ENCODE measurements around the gene ZMYM3. TPM values are rescaled to one million over a fixed set of nuclear protein-coding genes. Genes with fewer than 3 reads are reported as not detected.

ZMYM3 gene
- total RNA-seq, 2 donors from 2014 or later = 15.9 to 17.0 TPM

DNA sequence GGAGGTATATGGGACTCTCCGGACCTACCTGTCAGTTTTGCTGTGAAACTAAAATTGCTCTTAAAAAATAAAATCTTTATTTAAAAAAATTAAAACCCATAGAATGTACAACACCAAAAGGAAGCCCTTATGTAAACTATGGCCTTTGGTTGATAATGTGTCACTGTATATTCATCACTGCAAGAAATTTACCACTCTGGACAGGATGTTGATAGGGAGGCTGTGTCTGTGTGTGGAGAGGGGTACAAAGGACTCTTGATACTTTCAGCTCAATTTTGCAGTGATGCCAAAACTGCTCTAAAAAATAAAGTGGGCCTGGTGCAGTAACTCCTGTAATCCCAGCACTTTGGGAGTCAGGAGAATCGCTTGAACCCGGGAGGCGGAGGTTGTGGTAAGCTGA, 2.9 kb upstream of the ZMYM3 start:
- intact Hi-C loops (cut with DNase I, micrococcal nuclease) = no loop called here
- ATAC-seq (no peak), DNase-seq (no peak)

GRCh38 chrX:71256051-71256450, 2.1 kb upstream of the ZMYM3 start:
- intact Hi-C loops (cut with DNase I, micrococcal nuclease) = no loop called here
- DNase-seq = no peak
- no peak for ATAC-seq

- DNase-seq (peak in 1 of 2 donors; percentile 25), ATAC-seq (no peak)
- intact Hi-C loops (cut with DNase I, micrococcal nuclease) = no loop called here
Observed at GRCh38 chrX:71253253-71254091, 468 bp downstream of the ZMYM3 start.

GRCh38 chrX:71252221-71252620, 1.7 kb downstream of the ZMYM3 start:
- ATAC-seq (no peak), DNase-seq (no peak)
- intact Hi-C loops (cut with DNase I, micrococcal nuclease) = no loop called here

DNA sequence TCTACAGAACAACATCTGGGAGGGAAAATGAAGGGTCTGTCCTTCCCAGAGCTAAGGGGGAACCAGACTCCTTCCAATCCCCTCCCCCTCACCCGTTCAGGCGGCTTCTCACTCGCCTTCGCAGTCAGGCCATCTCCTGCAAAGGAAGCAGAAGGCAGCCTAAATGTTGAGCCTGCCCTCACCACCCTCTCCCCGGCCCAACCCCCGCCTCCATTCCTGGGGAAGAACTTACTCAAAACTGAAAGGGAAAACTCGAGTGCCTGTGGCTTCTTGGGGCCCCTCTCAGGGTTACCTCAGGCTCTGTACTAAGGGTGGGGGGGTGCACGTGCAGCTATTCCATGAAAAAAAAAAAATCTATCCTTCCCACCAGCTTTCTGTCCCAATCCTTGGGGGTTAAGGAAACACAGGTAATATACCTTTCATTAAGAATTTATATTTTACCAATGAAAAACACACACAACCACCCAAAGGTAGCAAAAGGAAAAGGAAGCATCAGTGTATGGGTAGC, 2.4 kb downstream of the ZMYM3 start:
- intact Hi-C loops (cut with DNase I, micrococcal nuclease) = no loop called here
- DNase-seq (no peak), ATAC-seq (no peak)

DNA sequence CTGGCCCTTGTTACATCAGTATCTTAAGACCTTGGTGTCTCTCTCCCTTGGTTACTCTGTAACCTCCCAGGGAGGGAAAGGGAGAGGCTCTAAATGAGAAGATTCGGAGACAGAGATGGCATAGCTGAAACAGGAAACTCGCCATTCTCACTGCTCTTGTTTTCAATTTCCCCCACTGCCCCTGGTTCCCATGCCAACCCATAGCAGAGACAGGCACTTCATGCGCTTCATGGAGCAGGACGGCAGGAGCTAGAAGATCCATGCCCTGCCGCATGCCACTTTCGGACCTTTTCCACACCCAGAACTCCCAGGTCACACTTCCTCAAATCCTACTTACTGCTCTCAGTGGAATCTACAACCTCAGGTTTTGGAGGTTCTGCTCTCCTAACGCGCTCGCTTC, 3.1 kb downstream of the ZMYM3 start:
- DNase-seq = no peak
- ATAC-seq = no peak
- intact Hi-C loops (cut with DNase I, micrococcal nuclease) = no loop called here

GRCh38 chrX:71245159-71245558, 8.8 kb downstream of the ZMYM3 start:
- intact Hi-C loops (cut with DNase I, micrococcal nuclease) = no loop called here
- ATAC-seq (peak; percentile 43), DNase-seq (no peak)

GRCh38 chrX:71244359-71245128, 9.4 kb downstream of the ZMYM3 start:
- ATAC-seq (no peak), DNase-seq (no peak)

DNA sequence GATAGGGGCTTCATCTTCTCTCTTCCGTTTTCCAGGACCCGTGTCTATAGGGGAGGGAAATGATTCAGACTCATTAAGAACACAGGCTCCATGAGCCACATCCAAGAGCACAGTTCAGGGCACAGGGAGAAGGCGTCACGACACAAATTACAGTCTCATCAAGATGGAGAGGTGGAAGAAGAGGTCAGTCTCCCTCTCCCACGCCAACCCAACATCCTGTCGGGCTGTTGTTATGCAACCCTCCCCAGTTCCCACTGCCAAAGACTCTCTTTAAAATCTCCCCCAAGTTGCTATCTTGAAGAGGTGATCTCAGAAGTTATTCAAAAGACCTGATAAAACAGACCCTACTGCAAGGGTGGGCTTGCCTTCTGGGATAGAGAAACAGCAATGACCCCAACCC, 12.6 kb downstream of the ZMYM3 start:
- intact Hi-C loops (cut with DNase I, micrococcal nuclease) = no loop called here
- no peak for DNase-seq
- no peak for ATAC-seq

More at GRCh38 chrX:71244359-71245128, 9.4 kb downstream of the ZMYM3 start:
- intact Hi-C loops (cut with DNase I, micrococcal nuclease) = no loop called here

DNA sequence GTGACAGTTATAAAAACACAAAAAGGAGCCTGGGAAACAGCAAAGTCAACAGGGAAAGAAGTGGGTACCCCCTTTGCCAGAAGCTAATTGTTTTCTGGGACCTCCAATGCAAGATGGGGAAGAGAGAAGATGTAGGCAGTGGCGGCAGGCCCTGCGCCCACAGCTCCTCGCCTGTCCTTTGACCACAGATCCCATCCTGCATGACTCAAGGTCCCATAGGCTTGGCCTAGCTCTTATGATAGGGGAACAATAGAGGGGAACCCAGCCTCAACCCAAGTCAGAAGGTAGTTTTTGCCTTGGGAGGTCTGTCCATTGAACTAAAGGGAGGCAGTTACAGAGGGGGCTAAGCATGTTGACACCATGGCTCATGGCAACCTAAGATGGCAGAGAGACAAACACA, 14.2 kb downstream of the ZMYM3 start:
- no peak for ATAC-seq

GRCh38 chrX:71236836-71237235, 17.1 kb downstream of the ZMYM3 start:
- no peak for DNase-seq
- intact Hi-C loops (cut with DNase I, micrococcal nuclease) = no loop called here
- ATAC-seq = no peak

More for the DNA sequence above, 14.2 kb downstream of the ZMYM3 start:
- intact Hi-C loops (cut with DNase I, micrococcal nuclease) = no loop called here
- no peak for DNase-seq

DNA sequence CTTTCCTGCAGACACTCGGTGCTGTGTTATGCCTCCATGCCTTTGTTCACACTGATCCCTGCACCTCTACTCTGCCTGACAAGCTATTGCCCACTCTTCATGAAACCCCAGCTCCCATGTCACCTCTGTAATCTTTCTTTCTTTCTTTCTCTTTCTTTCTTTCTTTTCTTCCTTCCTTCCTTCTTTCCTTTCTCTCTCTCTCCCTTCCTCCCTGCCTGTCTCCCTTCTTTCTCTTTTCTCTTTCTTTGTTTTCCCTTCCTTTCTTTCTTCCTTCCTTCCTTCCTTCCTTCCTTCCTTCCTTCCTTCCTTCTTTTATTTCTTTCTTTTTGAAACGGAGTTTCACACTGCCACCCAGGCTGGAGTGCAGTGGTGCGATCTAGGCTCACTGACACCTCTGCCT, 18.5 kb downstream of the ZMYM3 start:
- ATAC-seq (no peak), DNase-seq (no peak)
- intact Hi-C loops (cut with DNase I, micrococcal nuclease) = no loop called here

DNA sequence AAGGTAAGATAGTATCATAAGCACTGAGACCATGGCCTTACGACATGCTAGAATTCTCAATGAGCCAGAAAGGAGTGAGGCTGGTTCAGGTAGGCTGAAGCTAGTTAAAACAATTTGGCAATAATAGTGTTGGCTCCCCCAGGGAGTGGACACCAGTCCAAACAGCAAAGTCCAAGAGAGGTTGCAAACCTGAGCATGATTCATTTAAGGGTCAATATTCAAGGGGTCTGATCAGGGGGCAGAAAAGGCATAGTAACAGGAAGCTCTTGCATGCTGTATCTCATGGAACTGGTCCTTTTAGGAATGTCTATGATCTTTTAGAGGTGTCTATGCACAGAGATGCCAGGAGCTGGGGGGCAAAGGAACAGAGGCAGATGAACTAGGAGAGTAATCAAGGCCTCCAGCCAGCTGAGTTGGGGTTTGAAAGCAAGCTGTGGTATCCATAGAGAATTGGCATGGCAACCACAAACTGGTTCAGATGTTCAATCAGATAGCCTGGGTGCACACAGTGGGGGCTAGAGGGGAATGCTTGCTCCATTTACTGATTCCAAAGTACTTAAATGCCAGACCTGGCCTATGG, 25.8 kb downstream of the ZMYM3 start:
- intact Hi-C loops (cut with DNase I, micrococcal nuclease) = no loop called here
- peak; percentile 32 for ATAC-seq
- DNase-seq = no peak

GRCh38 chrX:71227370-71228062, 26.4 kb downstream of the ZMYM3 start:
- intact Hi-C loops (cut with DNase I, micrococcal nuclease) = no loop called here
- ATAC-seq (peak; percentile 18), DNase-seq (no peak)

- DNase-seq (no peak), ATAC-seq (no peak)
- intact Hi-C loops (cut with DNase I, micrococcal nuclease) = no loop called here
Observed at GRCh38 chrX:71225676-71226075, 28.3 kb downstream of the ZMYM3 start.

- DNase-seq (no peak), ATAC-seq (peak; percentile 28)
- intact Hi-C loops (cut with DNase I, micrococcal nuclease) = no loop called here
Observed at GRCh38 chrX:71225009-71225408, 28.9 kb downstream of the ZMYM3 start.

GRCh38 chrX:71224098-71224708, 29.7 kb downstream of the ZMYM3 start:
- no peak for ATAC-seq
- intact Hi-C loops (cut with DNase I, micrococcal nuclease) = no loop called here
- DNase-seq = no peak

- DNase-seq (no peak), ATAC-seq (no peak)
- intact Hi-C loops (cut with DNase I, micrococcal nuclease) = no loop called here
Observed at GRCh38 chrX:71222929-71223328, 31.0 kb downstream of the ZMYM3 start, which contains the start of gene GJB1. Gene GJB1 (plus strand): TSS chrX:71223224. CDS start chrX:71223708, 484 bp downstream.

DNA sequence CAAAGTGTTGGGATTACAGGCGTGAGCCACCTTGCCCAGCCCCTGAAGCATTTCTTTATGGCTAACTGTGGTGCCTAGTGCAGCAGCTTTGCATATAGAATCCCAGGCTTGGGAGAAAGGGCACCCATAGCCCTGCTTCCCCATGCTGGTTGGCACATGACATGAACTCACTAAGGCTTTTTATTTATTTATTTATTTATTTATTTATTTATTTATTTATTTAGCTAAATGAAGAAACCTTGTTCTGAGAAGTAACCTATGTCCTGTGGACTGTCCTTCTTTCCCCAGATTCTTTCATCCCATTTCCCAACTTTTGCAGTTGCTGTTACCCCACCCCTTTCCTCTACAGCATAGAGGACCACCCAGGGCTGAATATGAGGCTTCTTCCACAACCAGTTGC, 32.8 kb downstream of the ZMYM3 start:
- intact Hi-C loops (cut with DNase I, micrococcal nuclease) = no loop called here
- DNase-seq (no peak), ATAC-seq (no peak)

Data from left colon (tissue), 2 donors.